Measurements from ENCODE around the gene NR1H4. TPM values are rescaled to one million over a fixed set of nuclear protein-coding genes. Genes with fewer than 3 reads are reported as not detected.
A peak's percentile ranks its signal among the peaks of the same experiment; 100 is the strongest.

Gene NR1H4
- total and polyA plus RNA-seq, 2 of the 13 experiments (the other 11 are each of a cell fraction or from before 2014, with no cell fraction given) = 27.3 to 114 TPM

DNA sequence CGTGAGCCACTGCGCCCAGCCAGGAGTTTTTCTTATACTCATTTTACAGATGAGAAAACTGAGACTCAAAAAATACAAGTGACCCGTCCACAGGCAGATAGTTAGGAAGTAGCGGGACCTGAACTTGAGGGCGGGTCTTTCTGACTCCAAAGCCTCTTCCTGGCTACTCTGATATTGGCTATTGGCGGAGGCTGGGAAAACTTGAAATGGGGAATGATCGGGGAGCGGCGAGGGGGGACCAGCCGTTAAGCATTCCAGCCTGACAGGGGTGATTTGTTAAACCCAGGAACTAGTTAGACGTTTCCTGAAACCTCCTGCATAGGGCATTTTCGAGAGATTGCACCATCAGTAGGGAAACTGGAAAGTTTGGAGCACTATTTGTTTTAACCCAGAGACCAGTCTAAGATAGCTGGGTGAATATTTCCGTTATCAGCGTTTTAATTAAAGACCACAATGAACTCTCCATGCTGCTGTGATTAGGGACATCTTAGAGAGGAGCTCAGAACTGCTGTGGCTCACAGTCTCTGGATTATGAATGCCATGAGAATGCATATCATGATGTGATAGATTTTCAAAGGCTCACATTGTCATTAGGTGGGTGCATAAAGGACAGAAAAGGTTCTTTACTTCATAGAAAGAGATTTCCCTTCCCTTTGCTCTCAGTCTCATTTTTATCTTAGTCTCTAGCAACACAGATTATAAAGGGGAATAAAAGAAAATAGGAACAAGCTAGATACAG is 2.5 kb downstream of the NR1H4 start (continued):
- TF ChIP-seq, protein P1, sequence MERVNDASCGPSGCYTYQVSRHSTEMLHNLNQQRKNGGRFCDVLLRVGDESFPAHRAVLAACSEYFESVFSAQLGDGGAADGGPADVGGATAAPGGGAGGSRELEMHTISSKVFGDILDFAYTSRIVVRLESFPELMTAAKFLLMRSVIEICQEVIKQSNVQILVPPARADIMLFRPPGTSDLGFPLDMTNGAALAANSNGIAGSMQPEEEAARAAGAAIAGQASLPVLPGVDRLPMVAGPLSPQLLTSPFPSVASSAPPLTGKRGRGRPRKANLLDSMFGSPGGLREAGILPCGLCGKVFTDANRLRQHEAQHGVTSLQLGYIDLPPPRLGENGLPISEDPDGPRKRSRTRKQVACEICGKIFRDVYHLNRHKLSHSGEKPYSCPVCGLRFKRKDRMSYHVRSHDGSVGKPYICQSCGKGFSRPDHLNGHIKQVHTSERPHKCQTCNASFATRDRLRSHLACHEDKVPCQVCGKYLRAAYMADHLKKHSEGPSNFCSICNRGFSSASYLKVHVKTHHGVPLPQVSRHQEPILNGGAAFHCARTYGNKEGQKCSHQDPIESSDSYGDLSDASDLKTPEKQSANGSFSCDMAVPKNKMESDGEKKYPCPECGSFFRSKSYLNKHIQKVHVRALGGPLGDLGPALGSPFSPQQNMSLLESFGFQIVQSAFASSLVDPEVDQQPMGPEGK (CRISPR knock-in tag; IDR thresholded peaks at IDR 0.05) = peak; percentile 77

GRCh38 chr12:100481021-100481420 is 7.4 kb downstream of the NR1H4 start:
- H3K9me3 ChIP-seq (ENCODE audit: low read length) = no peaks in the 10 kb centered on the region
- peaks cover 71% of the 10 kb centered on the region for H3K4me1 ChIP-seq (ENCODE audit: insufficient read depth, low read length)
- H3K4me3 ChIP-seq (replicated peaks in 1 of 3; ENCODE audit: insufficient read depth in 1 of 3, low read depth in 2 of 3, low read length in 3 of 3) = no peak overlapping the region
- H2AFZ ChIP-seq (ENCODE audit: low read length) = no peak overlapping the region
- intact Hi-C loops (cut with micrococcal nuclease; ENCODE audit: unreplicated experiment) (no loop called here), in situ Hi-C loops (cut with HindIII; ENCODE audit: extremely low pct_ligation_motif_present, low pct_unique_long_range_greater_than_20kb) (no loop called here)
- DNase-seq (ENCODE audit: low spot score) (no peak), FAIRE-seq (no peak), ATAC-seq (no peak)
- peak overlapping the region; percentile 14 for H3K27ac ChIP-seq (ENCODE audit: extremely low read length, insufficient read depth, low read length)
- peaks cover 85% of the 10 kb centered on the region for H3K79me2 ChIP-seq (ENCODE audit: insufficient read depth, low read length)
- WGBS (ENCODE audit: low lambda C conversion rate) = 77% methylated on average over 5 of the region's 5 CpGs
- no peak overlapping the region for H3K4me2 ChIP-seq (ENCODE audit: low read depth, low read length)
- TF ChIP-seq HOMEZ (CRISPR knock-in tag; IDR thresholded peaks at IDR 0.05; ENCODE audit: low read depth) (no peak), ZBTB33 (CRISPR knock-in tag; IDR thresholded peaks at IDR 0.05) (0 out of 2 replicates have a peak, but pooled peaks have one; percentile 21), RORA (CRISPR knock-in tag; IDR thresholded peaks at IDR 0.05) (no peak)
- POLR2A ChIA-PET = interaction anchor here (1.5 kb wide), 1 partner anchor 36 kb away, joined by 4 read pairs; no protein-coding TSS in a partner anchor
- CTCF ChIA-PET (ENCODE audit: low intra/inter-chr PET ratio, low total read pairs) = no interaction called here
- no TSS peak for BruUV-seq (replicated peaks)
- no peaks in the 10 kb centered on the region; a peak in 2 of 5 replicates for H3K36me3 ChIP-seq (replicated peaks in 1 of 2; ENCODE audit: control insufficient read depth in 1 of 2, insufficient read depth in 2 of 2, low read length in 2 of 2)
- H4K20me1 ChIP-seq (ENCODE audit: insufficient read depth, low read length) = peaks cover 7% of the 10 kb centered on the region; the same call in 1 of the 2 replicates
- no peaks in the 10 kb centered on the region for H3K27me3 ChIP-seq (ENCODE audit: control insufficient read depth in 1 of 2, insufficient read depth in 2 of 2, low read length in 2 of 2)
- H3K9ac ChIP-seq (ENCODE audit: insufficient read depth, low read depth, low read length) = no peak overlapping the region
